H1 (cell line): ENCODE data around the gene DCTN2. TPM values are rescaled to one million over a fixed set of nuclear protein-coding genes. Genes with fewer than 3 reads are reported as not detected.

Source experiments
- CTCF ChIA-PET: fragments of 300-600 bp; sonication (Branson Sonifier 250); formaldehyde crosslinking; loops from one replicate; lab custom pipeline; 2021; ENCODE audit not compliant: partially characterized antibody; lab: Charles Lee
- POLR2A ChIA-PET: fragments of 300-600 bp; sonication (Branson Sonifier 250); formaldehyde crosslinking; loops from one replicate; lab custom pipeline; 2021; ENCODE audit warnings: inconsistent platforms; ENCODE audit not compliant: partially characterized antibody; lab: Charles Lee
- DNase-seq, 2 experiments: peaks; one replicate each; pipeline versions ENCODE4 v3.0.0 to v3.0.0-alpha.2; 2010 to 2022; ENCODE audit warnings: low spot score in 2 of 2, low read depth in 1 of 2, mixed read lengths in 1 of 2
- FAIRE-seq: peaks from 2 replicates; lab custom pipeline; 2011; peaks lifted over from hg19 to GRCh38; lab: Jason Lieb, UNC
- H2AFZ ChIP-seq: 2 replicates; pipeline ENCODE4 v1.8.1; 2012; ENCODE audit warnings: low read length, inconsistent platforms
- H2AK5ac ChIP-seq: 2 replicates; pipeline ENCODE4 v1.6.1; 2013; ENCODE audit warnings: low read depth, low read length
- H2BK120ac ChIP-seq: replicated peaks from 2 replicates; pipeline ENCODE3; 2013; ENCODE audit warnings: low read depth, low read length, inconsistent platforms
- H2BK12ac ChIP-seq: 2 replicates; pipeline ENCODE4 v1.6.1; 2013; ENCODE audit warnings: low read depth, low read length
- H2BK15ac ChIP-seq: 2 replicates; pipeline ENCODE4 v1.6.1; 2013; ENCODE audit warnings: low read length
- H2BK20ac ChIP-seq: 2 replicates; pipeline ENCODE4 v1.6.1; 2013; ENCODE audit warnings: low read length
- H2BK5ac ChIP-seq: 2 replicates; pipeline ENCODE4 v1.6.1; 2013; ENCODE audit warnings: low read depth, low read length
- H3K14ac ChIP-seq: 2 replicates; pipeline ENCODE4 v1.6.1; 2013; ENCODE audit warnings: inconsistent platforms; ENCODE audit not compliant: insufficient read length
- H3K18ac ChIP-seq: 2 replicates; pipeline ENCODE4 v1.6.1; 2013; ENCODE audit warnings: low read length; ENCODE audit errors: extremely low read depth
- H3K23ac ChIP-seq: 2 replicates; pipeline ENCODE4 v1.6.1; 2013; ENCODE audit warnings: inconsistent platforms; ENCODE audit not compliant: insufficient read length
- H3K23me2 ChIP-seq: 2 replicates; pipeline ENCODE4 v1.6.1; 2013; ENCODE audit warnings: low read depth, low read length
- H3K27ac ChIP-seq: 2 replicates; pipeline ENCODE4 v1.6.1; 2011; ENCODE audit warnings: low read depth, low read length, inconsistent platforms
- H3K27me3 ChIP-seq, 4 experiments: replicated peaks in 1 of 4; 1 replicate in 1 of 4; 2 replicates in 3 of 4; pipeline versions ENCODE4 v1.6.1 to v1.8.1; 2011 to 2013; ENCODE audit warnings: low read length in 3 of 4, mild to moderate bottlenecking in 3 of 4, inconsistent platforms in 2 of 4, mixed read lengths in 2 of 4, moderate library complexity in 1 of 4; ENCODE audit not compliant: control insufficient read depth in 3 of 4, insufficient read depth in 3 of 4; ENCODE audit errors: extremely low read depth in 1 of 4
- H3K36me3 ChIP-seq, 4 experiments: 2 replicates each; pipeline versions ENCODE4 v1.6.1 to v1.8.1; 2011 to 2013; ENCODE audit warnings: mild to moderate bottlenecking in 4 of 4, low read length in 3 of 4, moderate library complexity in 2 of 4, control low read depth in 1 of 4, inconsistent platforms in 1 of 4; ENCODE audit not compliant: insufficient read depth in 4 of 4, control insufficient read depth in 2 of 4
- H3K4ac ChIP-seq: replicated peaks from 2 replicates; pipeline ENCODE3; 2013; ENCODE audit warnings: low read length, low read depth, mixed read lengths, inconsistent platforms; ENCODE audit not compliant: insufficient read length
- H3K4me1 ChIP-seq, 4 experiments: replicated peaks in 1 of 4; 1 replicate in 1 of 4; 2 replicates in 3 of 4; pipeline versions ENCODE4 v1.6.1 to v1.8.1; 2011 to 2013; ENCODE audit warnings: low read length in 3 of 4, inconsistent platforms in 2 of 4, mixed read lengths in 1 of 4; ENCODE audit not compliant: insufficient read depth in 4 of 4, control insufficient read depth in 3 of 4
- H3K4me2 ChIP-seq, 2 experiments: 2 replicates each; pipeline versions ENCODE4 v1.6.1 to v1.8.1; 2011 to 2013; ENCODE audit warnings: low read depth in 2 of 2, low read length in 2 of 2, control low read depth in 1 of 2, inconsistent platforms in 1 of 2, mild to moderate bottlenecking in 1 of 2; ENCODE audit not compliant: insufficient read depth in 1 of 2
- H3K4me3 ChIP-seq, 4 experiments: fragments of 200-600, 300-600 bp in 1 of 4; sonication (generic), shearing (Covaris generic), sonication (Bioruptor Twin) in 1 of 4; 2 replicates each; pipeline versions ENCODE4 v1.5.1 to v1.8.1; 2011 to 2016; ENCODE audit warnings: low read length in 4 of 4, low read depth in 3 of 4, control low read depth in 2 of 4, inconsistent platforms in 2 of 4, mild to moderate bottlenecking in 2 of 4, mixed read lengths in 1 of 4, moderate library complexity in 1 of 4; ENCODE audit not compliant: insufficient read depth in 2 of 4; ENCODE audit errors: extremely low read depth in 1 of 4
- H3K56ac ChIP-seq: replicated peaks from 2 replicates; pipeline ENCODE3; 2013; ENCODE audit warnings: low read depth, mild to moderate bottlenecking, mixed read lengths, low read length, inconsistent platforms; ENCODE audit not compliant: insufficient read length
- H3K79me1 ChIP-seq: 2 replicates; pipeline ENCODE4 v1.6.1; 2013; ENCODE audit warnings: low read depth, low read length, control low read depth
- H3K79me2 ChIP-seq, 2 experiments: 2 replicates each; pipeline versions ENCODE4 v1.6.1 to v1.8.1; 2012 to 2013; ENCODE audit warnings: low read length in 2 of 2, mild to moderate bottlenecking in 2 of 2, inconsistent platforms in 1 of 2; ENCODE audit not compliant: insufficient read depth in 2 of 2, control insufficient read depth in 1 of 2
- H3K9ac ChIP-seq, 4 experiments: replicated peaks in 1 of 4; 1 replicate in 1 of 4; 2 replicates in 3 of 4; pipeline versions ENCODE4 v1.6.1 to v1.8.1; 2011 to 2013; ENCODE audit warnings: low read depth in 3 of 4, low read length in 3 of 4, control low read depth in 2 of 4, mild to moderate bottlenecking in 2 of 4, moderate library complexity in 2 of 4, inconsistent platforms in 1 of 4; ENCODE audit errors: extremely low read depth in 1 of 4
- H3K9me3 ChIP-seq, 2 experiments: 2 replicates each; pipeline versions ENCODE4 v1.6.1 to v1.8.1; 2012 to 2013; ENCODE audit warnings: mild to moderate bottlenecking in 2 of 2, moderate library complexity in 2 of 2, control low read depth in 1 of 2, inconsistent platforms in 1 of 2, low read depth in 1 of 2, low read length in 1 of 2, mixed read lengths in 1 of 2; ENCODE audit not compliant: insufficient read depth in 2 of 2
- H4K20me1 ChIP-seq, 2 experiments: replicated peaks in 1 of 2; 2 replicates each; pipeline versions ENCODE3 to v1.8.1; 2011 to 2013; ENCODE audit warnings: inconsistent platforms in 2 of 2, low read length in 2 of 2, mild to moderate bottlenecking in 1 of 2; ENCODE audit not compliant: insufficient read depth in 2 of 2, control insufficient read depth in 1 of 2
- H4K5ac ChIP-seq: 2 replicates; pipeline ENCODE4 v1.6.1; 2013; ENCODE audit warnings: low read length, low read depth, mixed read lengths, inconsistent platforms; ENCODE audit not compliant: insufficient read length
- H4K8ac ChIP-seq: 2 replicates; pipeline ENCODE4 v1.8.0; 2013; ENCODE audit warnings: mild to moderate bottlenecking, moderate library complexity, low read length, inconsistent platforms; ENCODE audit not compliant: insufficient read depth; ENCODE audit errors: extremely low read depth
- H4K91ac ChIP-seq: replicated peaks from 2 replicates; pipeline ENCODE3; 2013; ENCODE audit warnings: low read length, mixed read lengths, inconsistent platforms; ENCODE audit not compliant: insufficient read length
- EZH2 ChIP-seq: fragments of 200-600 bp; sonication (generic); IDR thresholded peaks from 2 replicates; pipeline ENCODE4 v1.7.1; 2012; ENCODE audit warnings: low read depth, mild to moderate bottlenecking, moderate library complexity, low read length, inconsistent platforms; ENCODE audit not compliant: severe bottlenecking
- SAP30 ChIP-seq: fragments of 300-600 bp; sonication (generic); IDR thresholded peaks from 2 replicates; pipeline ENCODE4 v1.7.1; 2012; ENCODE audit warnings: low read length, moderate library complexity, mild to moderate bottlenecking, inconsistent platforms; ENCODE audit not compliant: insufficient read depth, insufficient replicate concordance
- SIN3A ChIP-seq, 2 experiments: IDR thresholded peaks in 1 of 2; conservative IDR thresholded peaks in 1 of 2; 2 replicates each; pipeline ENCODE4 v1.6.1; 2011 to 2012; ENCODE audit warnings: low read length in 2 of 2, improper control_type of control experiment in 1 of 2, low read depth in 1 of 2, mild to moderate bottlenecking in 1 of 2
- WGBS, 2 experiments: shearing (Covaris generic) in 1 of 2; methylation state at CpG; one replicate each; pipeline versions ENCODE4 v1.1.6 to v1.1.7; 2013 to 2015; ENCODE audit warnings: low lambda C conversion rate in 2 of 2, mixed read lengths in 2 of 2, inconsistent platforms in 1 of 2, low coverage in 1 of 2, missing lambda C conversion rate in 1 of 2; ENCODE audit not compliant: insufficient replicate concordance in 2 of 2, insufficient coverage in 1 of 2, insufficient read length in 1 of 2; ENCODE audit errors: extremely low coverage in 1 of 2, missing lambda C conversion rate in 1 of 2; 5-methylcytosine and 5-hydroxymethylcytosine counted together
- polyA plus RNA-seq, 7 experiments: library from polyadenylated mRNA; depleted of rRNA in 3 of 7; stranded (reverse) in 5 of 7; unstranded in 2 of 7; fragments of >200 nt in 5 of 7; fragments of 200-250 nt in 2 of 7; gene quantifications; 1 replicate in 5 of 7; 2 replicates in 1 of 7; 4 replicates in 1 of 7; pipeline versions ENCODE4 v1.2.1 to v1.2.3, GENCODE V29; 2011 to 2013; ENCODE audit warnings: missing spikeins in 2 of 7, mixed read lengths in 2 of 7
- total RNA-seq: library from RNA; stranded (reverse); fragmentation: NEBNext Ultra II Directional; extraction: Animal tissue kit (Norgen Biotek cat#: 25700); gene quantifications from 2 replicates; pipeline ENCODE4 v1.2.1, GENCODE V29; 2021

The DCTN2 gene
- total and polyA plus RNA-seq, 2 of the 8 experiments (the other 6 are each of a cell fraction or from before 2014, with no cell fraction given): 90.3 to 91.9 TPM

GRCh38 chr12:57545809-57546437, 1.1 kb downstream of the DCTN2 start:
- Histone ChIP-seq H3K9ac (peak overlapping the region; percentile 82 to 91 (median 86); a peak in 6 of 7 replicates), H2AK5ac (no peak overlapping the region), H3K79me1 (peaks cover 8% of the 10 kb centered on the region; the same call in 1 of the 2 replicates), H3K27me3 (peaks cover 0 to 5% (median 3%) of the 10 kb centered on the region in 4 experiments; a peak in 2 of 7 replicates), H3K56ac (no peak overlapping the region), H3K36me3 (peaks cover 0 to 4% (median 0%) of the 10 kb centered on the region in 4 experiments; a peak in 3 of 8 replicates), H3K79me2 (peaks cover 4 to 28% of the 10 kb centered on the region in 2 experiments; a peak in 3 of 4 replicates), H3K9me3 (no peaks in the 10 kb centered on the region), H3K27ac (0 out of 2 replicates have a peak overlapping the region, but pooled peaks have one; percentile 16), H3K4me3 (peak overlapping the region; percentile 63 to 90 (median 81); a peak in 7 of 8 replicates), H4K5ac (no peak overlapping the region), H2BK12ac (0 out of 2 replicates have a peak overlapping the region, but pooled peaks have one; percentile 0), H4K20me1 (peaks cover 2 to 9% of the 10 kb centered on the region in 2 experiments), H2AFZ (no peak overlapping the region), H2BK5ac (peak overlapping the region; percentile 35; the same call in 1 of the 2 replicates), H3K18ac (no peak overlapping the region), H4K91ac (no peak overlapping the region), H2BK15ac (no peak overlapping the region), H3K4me1 (peaks cover 3 to 14% (median 8%) of the 10 kb centered on the region in 4 experiments; a peak in 6 of 7 replicates), H2BK120ac (no peak overlapping the region), H4K8ac (peak overlapping the region; percentile 41; the same call in 1 of the 2 replicates), H3K14ac (no peak overlapping the region), H3K23me2 (peaks cover 19% of the 10 kb centered on the region), H3K23ac (no peak overlapping the region), H3K4ac (no peak overlapping the region), H2BK20ac (no peak overlapping the region), H3K4me2 (peak overlapping the region; percentile 83 to 85)
- 80% methylated on average over 15 of the region's 15 CpGs; no CpG with 5 or more reads in 1 of the 2 experiments for WGBS, 2 experiments
- DNase-seq (no peak), FAIRE-seq (no peak)
- ChIA-PET CTCF (interaction anchor here (0.7 to 1.9 kb wide), 5 partner anchors 10 to 323 kb away, joined by 3 to 6 read pairs (median 4); no protein-coding TSS in a partner anchor), POLR2A (interaction anchor here (0.8 to 6.6 kb wide), 11 partner anchors 8 to 65 kb away, joined by 3 to 65 read pairs (median 4); partner anchors contain the start of genes ARHGEF25 and DDIT3)
- TF ChIP-seq SIN3A (conservative IDR thresholded peaks at IDR 0.05 in 1 of 2, IDR thresholded peaks at IDR 0.05 in 1 of 2; ENCODE audit: low read depth in 1 of 2, low read length in 2 of 2) (peak in 1 of 2 experiments; percentile 66; a peak in 2 of 4 replicates), SAP30 (peak; percentile 57), EZH2 (no peak)
